MCF 10A (cell line): ENCODE measurements around the gene ARHGAP23. TPM values are rescaled to one million over a fixed set of nuclear protein-coding genes. Genes with fewer than 3 reads are reported as not detected.

ENCODE experiments used
- BruUV-seq: library from RNA; stranded (reverse); fragments of 400-500 nt; replicated peaks from 2 replicates; lab custom pipeline; 2021; lab: Mats Ljungman, UMichigan
- CTCF ChIA-PET: fragments of 300-600 bp; sonication (Branson Sonifier 250); formaldehyde crosslinking; extraction: SDS; loops from one replicate; lab custom pipeline; 2021; ENCODE audit warnings: antibody characterized with exemption, inconsistent platforms; lab: Yijun Ruan, JAX
- POLR2A ChIA-PET: fragments of 300-600, 350-650 bp; sonication (Branson Sonifier 250); formaldehyde crosslinking; extraction: SDS; loops from one replicate; lab custom pipeline; 2020; ENCODE audit warnings: antibody characterized with exemption, inconsistent platforms; lab: Yijun Ruan, JAX
- DNase-seq: peaks from one replicate; pipeline ENCODE4 v3.0.0-alpha.2; 2018; ENCODE audit not compliant: unreplicated experiment
- H3K27ac Mint-ChIP-seq: one replicate; pipeline ENCODE4 v1.8.0; 2022; ENCODE audit warnings: mild to moderate bottlenecking, low read depth, mixed read lengths; ENCODE audit not compliant: unreplicated experiment
- H3K27me3 Mint-ChIP-seq: one replicate; pipeline ENCODE4 v1.8.0; 2022; ENCODE audit warnings: mixed read lengths; ENCODE audit not compliant: insufficient read depth, unreplicated experiment
- H3K36me3 Mint-ChIP-seq: one replicate; pipeline ENCODE4 v1.8.0; 2022; ENCODE audit warnings: mild to moderate bottlenecking, moderate library complexity, mixed read lengths; ENCODE audit not compliant: insufficient read depth, unreplicated experiment
- H3K4me1 Mint-ChIP-seq: one replicate; pipeline ENCODE4 v1.8.0; 2022; ENCODE audit warnings: mixed read lengths; ENCODE audit not compliant: insufficient read depth, unreplicated experiment
- H3K4me3 Mint-ChIP-seq: one replicate; pipeline ENCODE4 v1.8.0; 2022; ENCODE audit warnings: mild to moderate bottlenecking, moderate library complexity, mixed read lengths; ENCODE audit not compliant: unreplicated experiment
- H3K9me3 Mint-ChIP-seq: one replicate; pipeline ENCODE4 v1.8.0; 2022; ENCODE audit warnings: mixed read lengths; ENCODE audit not compliant: unreplicated experiment
- CTCF ChIP-seq: fragments of 200-600 bp; IDR thresholded peaks from one replicate; pipeline ENCODE4 v1.8.0; 2022; ENCODE audit warnings: antibody characterized with exemption, mild to moderate bottlenecking; ENCODE audit not compliant: unreplicated experiment
- intact Hi-C: fragments of 100-400 bp; cut with micrococcal nuclease; formaldehyde crosslinking; loops from 2 replicates; pipeline ENCODE4 v1.14.1; 2022
- total RNA-seq: library from RNA; stranded (reverse); gene quantifications from 2 replicates; pipeline ENCODE4 v1.2.3, GENCODE V29; 2022

The ARHGAP23 gene
- total RNA-seq, 1 experiment from 2014 or later = 23.2 TPM

GRCh38 chr17:38421171-38421841 lies 7.0 kb upstream of the ARHGAP23 start:
- CTCF ChIA-PET = interaction anchor here (1.0 to 2.1 kb wide), 3 partner anchors 72 to 246 kb away, joined by 4 to 8 read pairs (median 6); no protein-coding TSS in a partner anchor
- no peaks in the 10 kb centered on the region for H3K9me3 Mint-ChIP-seq
- H3K4me1 Mint-ChIP-seq = no peaks in the 10 kb centered on the region
- no peak for DNase-seq
- no peak overlapping the region for H3K27ac Mint-ChIP-seq
- peaks cover 21% of the 10 kb centered on the region for H3K27me3 Mint-ChIP-seq
- POLR2A ChIA-PET = interaction anchor here (0.7 kb wide), 1 partner anchor 10 kb away, joined by 3 read pairs; no protein-coding TSS in a partner anchor
- intact Hi-C loops = loop anchor here (5.0 kb wide), 1 partner anchor 161 kb away; no protein-coding TSS in a partner anchor
- no peak overlapping the region for H3K4me3 Mint-ChIP-seq
- H3K36me3 Mint-ChIP-seq = no peaks in the 10 kb centered on the region
- BruUV-seq = no TSS peak
- no peak for TF ChIP-seq CTCF

- ChIA-PET CTCF (interaction anchor here (1.0 to 2.3 kb wide), 4 partner anchors 8 to 245 kb away, joined by 3 to 22 read pairs (median 5); no protein-coding TSS in a partner anchor), POLR2A (interaction anchor here (0.7 kb wide), 1 partner anchor 10 kb away, joined by 3 read pairs; no protein-coding TSS in a partner anchor)
- Mint-ChIP-seq H3K9me3 (no peaks in the 10 kb centered on the region), H3K27me3 (peaks cover 21% of the 10 kb centered on the region), H3K36me3 (no peaks in the 10 kb centered on the region), H3K4me1 (no peaks in the 10 kb centered on the region), H3K27ac (no peak overlapping the region), H3K4me3 (no peak overlapping the region)
- intact Hi-C loops = loop anchor here (5.0 kb wide), 1 partner anchor 160 kb away; no protein-coding TSS in a partner anchor
- DNase-seq = no peak
- TF ChIP-seq CTCF = no peak
- no TSS peak for BruUV-seq
These were observed 6.1 kb upstream of the ARHGAP23 start for GRCh38 chr17:38421871-38422827.

- Mint-ChIP-seq H3K9me3 (no peaks in the 10 kb centered on the region), H3K27ac (no peak overlapping the region), H3K4me3 (no peak overlapping the region), H3K4me1 (peaks cover 7% of the 10 kb centered on the region), H3K27me3 (peaks cover 6% of the 10 kb centered on the region), H3K36me3 (no peaks in the 10 kb centered on the region)
- ChIA-PET CTCF (interaction anchor here (0.6 to 2.3 kb wide), 12 partner anchors 8 to 283 kb away, joined by 3 to 22 read pairs (median 3); no protein-coding TSS in a partner anchor), POLR2A (no interaction called here)
- TF ChIP-seq CTCF = no peak
- DNase-seq = no peak
- BruUV-seq = no TSS peak
- intact Hi-C loops = loop anchor here (5.0 kb wide), 1 partner anchor 158 kb away; no protein-coding TSS in a partner anchor
These were observed 3.8 kb upstream of the ARHGAP23 start for GRCh38 chr17:38424297-38424972.
